Thoracic aorta (tissue), 2 donors: ENCODE measurements around the gene TRPV6. TPM values are rescaled to one million over a fixed set of nuclear protein-coding genes. Genes with fewer than 3 reads are reported as not detected.

Experiments used
- ATAC-seq: fragments of 150-250 bp; one replicate; pipeline ENCODE4 v1.8.0; 2017; ENCODE audit warnings: low read depth; ENCODE audit not compliant: insufficient number of reproducible peaks, low FRiP score
- DNase-seq: peaks from one replicate; pipeline ENCODE4 v3.0.0-alpha.2; 2020; ENCODE audit warnings: low spot score
- H3K27ac ChIP-seq, 2 donors: fragments of 200-600 bp; sonication (generic); 1 replicate in 1 of 2; 2 replicates in 1 of 2; pipeline ENCODE4 v1.5.1; 2016; ENCODE audit warnings: mild to moderate bottlenecking in 2 of 2, moderate library complexity in 2 of 2
- H3K27me3 ChIP-seq: fragments of 200-600 bp; sonication (generic); replicated peaks from 2 replicates; pipeline ENCODE4 v1.6.0; 2016; ENCODE audit warnings: mild to moderate bottlenecking; ENCODE audit not compliant: insufficient read depth
- H3K36me3 ChIP-seq: fragments of 200-600 bp; sonication (generic); one replicate; pipeline ENCODE4 v1.5.1; 2016
- H3K4me1 ChIP-seq, 2 donors: fragments of 200-600 bp; sonication (generic); 1 replicate in 1 of 2; 2 replicates in 1 of 2; pipeline versions ENCODE4 v1.5.1 to v1.6.0; 2016; ENCODE audit warnings: low read depth in 2 of 2, mild to moderate bottlenecking in 1 of 2; ENCODE audit not compliant: control insufficient read depth in 1 of 2
- H3K4me3 ChIP-seq: fragments of 200-600 bp; sonication (generic); 2 replicates; pipeline ENCODE4 v1.5.1; 2016; ENCODE audit warnings: mild to moderate bottlenecking
- H3K9me3 ChIP-seq: fragments of 200-600 bp; sonication (generic); 2 replicates; pipeline ENCODE4 v1.5.1; 2016
- total RNA-seq, 2 donors: library from RNA; depleted of rRNA; stranded (reverse); fragments of >200 nt; gene quantifications; one replicate each; pipeline versions ENCODE4 v1.1.0 to v1.2.3, GENCODE V29; 2016
- TF ChIP-seq, protein P1 (sequence below): fragments of 200-600 bp; sonication (generic); IDR thresholded peaks from one replicate; pipeline ENCODE4 v1.5.1; 2019; ENCODE audit warnings: antibody characterized with exemption

TRPV6 gene
- total RNA-seq, 2 donors from 2014 or later = not detected

DNA sequence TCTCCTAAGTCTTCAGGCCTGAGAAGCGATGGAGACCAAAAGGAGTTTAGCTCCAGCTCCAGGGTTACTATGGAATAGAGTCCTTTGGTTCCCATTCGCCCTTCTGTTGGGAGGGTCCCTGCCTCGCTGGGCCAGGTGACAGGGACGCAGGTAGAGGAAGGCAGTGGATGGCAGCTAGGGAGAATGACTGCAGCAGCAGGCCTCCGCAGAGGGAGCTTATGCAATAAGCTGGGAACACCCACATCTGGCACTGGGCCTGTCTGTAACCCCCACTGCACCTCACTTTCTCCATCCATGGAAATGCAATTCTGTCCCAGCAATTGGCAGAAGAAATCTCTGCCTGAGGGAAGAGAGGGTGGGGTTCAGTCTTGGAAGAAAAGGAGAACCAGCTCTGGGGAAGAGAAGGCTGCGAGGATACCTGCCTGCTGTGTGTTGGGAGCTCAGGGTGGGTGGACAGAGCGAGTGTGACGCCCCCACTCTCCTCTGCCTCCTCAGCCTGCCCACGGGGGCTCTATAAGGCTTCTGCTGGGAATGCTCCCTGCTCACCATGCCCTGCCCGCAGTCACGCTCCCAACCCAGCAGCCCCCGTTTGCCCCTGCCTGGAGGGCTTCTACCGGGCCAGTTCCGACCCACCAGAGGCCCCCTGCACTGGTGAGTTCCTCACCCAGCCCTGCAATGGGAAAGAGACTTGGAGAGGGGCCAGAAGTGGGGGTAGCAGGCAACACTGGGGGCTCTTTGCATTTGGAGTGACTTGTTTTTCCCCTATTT lies 20.4 kb downstream of the TRPV6 start:
- H3K36me3 ChIP-seq = peaks cover 12% of the 10 kb centered on the region
- no peaks in the 10 kb centered on the region for H3K9me3 ChIP-seq
- no peak overlapping the region for H3K4me3 ChIP-seq
- ATAC-seq (no peak), DNase-seq (no peak)
- TF ChIP-seq, protein P1, sequence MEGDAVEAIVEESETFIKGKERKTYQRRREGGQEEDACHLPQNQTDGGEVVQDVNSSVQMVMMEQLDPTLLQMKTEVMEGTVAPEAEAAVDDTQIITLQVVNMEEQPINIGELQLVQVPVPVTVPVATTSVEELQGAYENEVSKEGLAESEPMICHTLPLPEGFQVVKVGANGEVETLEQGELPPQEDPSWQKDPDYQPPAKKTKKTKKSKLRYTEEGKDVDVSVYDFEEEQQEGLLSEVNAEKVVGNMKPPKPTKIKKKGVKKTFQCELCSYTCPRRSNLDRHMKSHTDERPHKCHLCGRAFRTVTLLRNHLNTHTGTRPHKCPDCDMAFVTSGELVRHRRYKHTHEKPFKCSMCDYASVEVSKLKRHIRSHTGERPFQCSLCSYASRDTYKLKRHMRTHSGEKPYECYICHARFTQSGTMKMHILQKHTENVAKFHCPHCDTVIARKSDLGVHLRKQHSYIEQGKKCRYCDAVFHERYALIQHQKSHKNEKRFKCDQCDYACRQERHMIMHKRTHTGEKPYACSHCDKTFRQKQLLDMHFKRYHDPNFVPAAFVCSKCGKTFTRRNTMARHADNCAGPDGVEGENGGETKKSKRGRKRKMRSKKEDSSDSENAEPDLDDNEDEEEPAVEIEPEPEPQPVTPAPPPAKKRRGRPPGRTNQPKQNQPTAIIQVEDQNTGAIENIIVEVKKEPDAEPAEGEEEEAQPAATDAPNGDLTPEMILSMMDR = no peak
- H3K27ac ChIP-seq = no peak overlapping the region
- H3K4me1 ChIP-seq = no peaks in the 10 kb centered on the region
- H3K27me3 ChIP-seq = no peaks in the 10 kb centered on the region

DNA sequence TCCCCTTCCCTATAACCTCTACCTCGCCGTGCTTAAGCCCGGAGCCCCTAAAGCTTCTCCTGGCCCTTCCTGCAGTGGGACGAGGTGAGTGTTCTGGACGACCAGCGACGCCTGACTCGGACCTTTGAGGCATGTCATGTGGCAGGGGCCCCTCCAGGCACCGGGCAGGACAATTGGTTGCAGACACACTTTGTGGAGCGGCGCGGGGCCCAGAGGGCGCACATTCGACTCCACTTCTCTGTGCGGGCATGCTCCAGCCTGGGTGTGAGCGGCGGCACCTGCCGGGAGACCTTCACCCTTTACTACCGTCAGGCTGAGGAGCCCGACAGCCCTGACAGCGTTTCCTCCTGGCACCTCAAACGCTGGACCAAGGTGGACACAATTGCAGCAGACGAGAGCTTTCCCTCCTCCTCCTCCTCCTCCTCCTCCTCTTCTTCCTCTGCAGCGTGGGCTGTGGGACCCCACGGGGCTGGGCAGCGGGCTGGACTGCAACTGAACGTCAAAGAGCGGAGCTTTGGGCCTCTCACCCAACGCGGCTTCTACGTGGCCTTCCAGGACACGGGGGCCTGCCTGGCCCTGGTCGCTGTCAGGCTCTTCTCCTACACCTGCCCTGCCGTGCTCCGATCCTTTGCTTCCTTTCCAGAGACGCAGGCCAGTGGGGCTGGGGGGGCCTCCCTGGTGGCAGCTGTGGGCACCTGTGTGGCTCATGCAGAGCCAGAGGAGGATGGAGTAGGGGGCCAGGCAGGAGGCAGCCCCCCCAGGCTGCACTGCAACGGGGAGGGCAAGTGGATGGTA lies 21.5 kb downstream of the TRPV6 start:
- H3K4me1 ChIP-seq = peaks cover 0 to 6% of the 10 kb centered on the region in 2 donors
- no peak overlapping the region for H3K4me3 ChIP-seq
- H3K27ac ChIP-seq = no peak overlapping the region
- peaks cover 6% of the 10 kb centered on the region for H3K36me3 ChIP-seq
- H3K9me3 ChIP-seq = no peaks in the 10 kb centered on the region
- ATAC-seq = no peak
- DNase-seq = no peak
- TF ChIP-seq, protein P1 = no peak
- H3K27me3 ChIP-seq = no peaks in the 10 kb centered on the region

DNA sequence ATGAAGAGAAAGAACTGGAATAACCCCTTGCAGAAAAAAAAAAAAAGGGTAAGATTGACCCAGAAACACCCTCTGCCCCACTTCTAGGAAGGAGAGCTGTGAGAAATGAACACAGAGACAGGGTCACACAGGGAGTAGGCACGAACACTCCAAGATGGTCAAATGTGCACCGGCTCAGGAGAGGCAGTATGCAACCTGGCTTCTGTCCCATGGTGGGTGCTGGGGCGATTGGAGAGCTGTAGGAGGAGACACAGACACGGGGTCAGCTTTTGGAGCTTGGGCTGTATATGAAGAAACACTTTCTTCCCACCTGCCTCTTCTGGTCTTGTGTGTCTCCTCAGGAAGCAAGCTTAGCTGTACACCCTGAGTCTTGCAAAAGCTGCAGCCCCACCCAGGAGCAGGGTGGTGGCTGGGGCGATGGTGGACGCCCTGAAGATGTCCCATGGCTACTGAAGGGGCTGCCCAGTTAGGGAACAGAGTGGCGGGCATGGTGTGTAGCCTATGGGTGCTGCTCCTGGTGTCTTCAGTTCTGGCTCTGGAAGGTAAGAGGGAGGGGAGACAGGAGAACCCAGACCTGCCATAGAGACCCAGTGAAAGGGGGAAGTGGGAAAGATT lies 22.7 kb downstream of the TRPV6 start:
- no peak for ATAC-seq
- H3K36me3 ChIP-seq = peaks cover 3% of the 10 kb centered on the region
- DNase-seq = no peak
- H3K27ac ChIP-seq = no peak overlapping the region
- TF ChIP-seq, protein P1 = no peak
- H3K4me3 ChIP-seq = no peak overlapping the region
- H3K9me3 ChIP-seq = no peaks in the 10 kb centered on the region
- H3K27me3 ChIP-seq = no peaks in the 10 kb centered on the region
- peaks cover 0 to 6% of the 10 kb centered on the region in 2 donors for H3K4me1 ChIP-seq

DNA sequence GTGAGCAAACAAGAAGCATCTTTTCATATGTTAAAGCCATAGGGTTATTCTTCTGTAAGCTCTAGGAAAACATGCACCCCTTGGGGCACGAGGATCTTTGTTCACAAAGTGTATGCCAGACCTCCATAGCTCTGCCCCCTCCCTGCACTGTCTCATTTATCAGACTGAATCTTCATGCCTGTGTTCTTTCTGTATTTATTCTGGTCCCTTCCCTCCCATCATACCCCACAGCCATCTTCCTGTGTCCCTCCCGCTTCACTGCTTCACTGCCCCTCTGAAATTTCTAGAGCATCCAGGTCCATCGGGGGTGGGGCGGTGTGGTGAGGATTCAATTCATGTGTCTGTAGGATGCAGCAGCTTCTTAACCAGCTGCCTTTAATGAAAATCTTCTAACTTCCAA lies 23.2 kb downstream of the TRPV6 start:
- peaks cover 0 to 6% of the 10 kb centered on the region in 2 donors for H3K4me1 ChIP-seq
- H3K27me3 ChIP-seq = no peaks in the 10 kb centered on the region
- no peak for DNase-seq
- peaks cover 3% of the 10 kb centered on the region for H3K36me3 ChIP-seq
- H3K27ac ChIP-seq = no peak overlapping the region
- ATAC-seq = no peak
- H3K9me3 ChIP-seq = no peaks in the 10 kb centered on the region
- no peak overlapping the region for H3K4me3 ChIP-seq
- TF ChIP-seq, protein P1 = no peak

DNA sequence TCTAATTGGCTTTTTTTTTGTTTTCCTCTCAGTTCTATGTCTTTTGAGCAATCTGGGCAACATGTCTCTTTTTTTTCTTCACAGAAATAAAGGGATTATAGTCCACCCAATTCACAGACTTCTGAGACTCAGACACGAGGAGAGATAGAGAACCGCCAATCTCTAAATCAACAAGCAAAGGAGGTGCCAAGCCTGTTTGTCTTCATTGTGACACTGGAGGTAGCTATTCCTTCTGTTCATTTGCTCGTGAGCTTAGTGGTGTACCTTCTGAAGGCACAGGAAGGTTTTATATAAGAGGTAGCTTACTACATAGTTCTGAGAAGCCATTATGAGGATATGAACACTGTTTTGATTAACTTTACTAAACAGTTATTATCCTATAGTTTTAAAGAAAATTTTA lies 24.6 kb downstream of the TRPV6 start:
- H3K36me3 ChIP-seq = peaks cover 3% of the 10 kb centered on the region
- ATAC-seq = no peak
- TF ChIP-seq, protein P1 = no peak
- H3K4me3 ChIP-seq = no peak overlapping the region
- H3K9me3 ChIP-seq = no peaks in the 10 kb centered on the region
- H3K4me1 ChIP-seq = peaks cover 0 to 19% of the 10 kb centered on the region in 2 donors
- H3K27me3 ChIP-seq = no peaks in the 10 kb centered on the region
- DNase-seq = no peak
- H3K27ac ChIP-seq = no peak overlapping the region
